ENCODE results near the gene PLXDC2. TPM values are rescaled to one million over a fixed set of nuclear protein-coding genes. Genes with fewer than 3 reads are reported as not detected.
"Not testable (repeated sequence)": the region's sequence is repeated elsewhere in the genome, so short reads cannot be mapped to it uniquely, and the experiment has no call there.

PLXDC2 gene
- total RNA-seq, 1 donor from 2014 or later = 51.3 TPM

DNA sequence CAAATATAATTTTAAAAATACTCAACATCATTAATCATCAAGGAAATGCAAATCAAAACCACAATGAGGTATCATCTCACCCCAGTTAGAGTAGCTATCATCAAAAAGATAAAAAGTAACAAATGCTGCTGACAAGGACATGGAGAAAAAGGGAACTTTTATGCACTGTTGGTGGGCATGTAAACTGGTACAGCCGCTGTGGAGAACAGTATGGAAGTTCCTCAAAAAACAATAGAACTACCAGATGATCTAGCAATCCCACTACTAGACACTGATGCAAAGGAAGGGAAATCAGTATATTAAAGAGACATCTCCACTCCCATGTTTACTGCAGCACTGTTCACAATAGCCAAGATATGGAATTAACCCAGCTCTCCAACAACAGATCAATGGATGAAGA lies 384.5 kb downstream of the PLXDC2 start:
- Histone ChIP-seq H3K4me1 (no peaks in the 10 kb centered on the region), H3K27me3 (no peaks in the 10 kb centered on the region), H3K4me3 (no peak overlapping the region), H3K36me3 (no peaks in the 10 kb centered on the region), H3K9me3 (no peaks in the 10 kb centered on the region), H3K27ac (no peak overlapping the region)
- no peak for TF ChIP-seq POLR2A (IDR thresholded peaks at IDR 0.05)
- TF ChIP-seq, protein P1, sequence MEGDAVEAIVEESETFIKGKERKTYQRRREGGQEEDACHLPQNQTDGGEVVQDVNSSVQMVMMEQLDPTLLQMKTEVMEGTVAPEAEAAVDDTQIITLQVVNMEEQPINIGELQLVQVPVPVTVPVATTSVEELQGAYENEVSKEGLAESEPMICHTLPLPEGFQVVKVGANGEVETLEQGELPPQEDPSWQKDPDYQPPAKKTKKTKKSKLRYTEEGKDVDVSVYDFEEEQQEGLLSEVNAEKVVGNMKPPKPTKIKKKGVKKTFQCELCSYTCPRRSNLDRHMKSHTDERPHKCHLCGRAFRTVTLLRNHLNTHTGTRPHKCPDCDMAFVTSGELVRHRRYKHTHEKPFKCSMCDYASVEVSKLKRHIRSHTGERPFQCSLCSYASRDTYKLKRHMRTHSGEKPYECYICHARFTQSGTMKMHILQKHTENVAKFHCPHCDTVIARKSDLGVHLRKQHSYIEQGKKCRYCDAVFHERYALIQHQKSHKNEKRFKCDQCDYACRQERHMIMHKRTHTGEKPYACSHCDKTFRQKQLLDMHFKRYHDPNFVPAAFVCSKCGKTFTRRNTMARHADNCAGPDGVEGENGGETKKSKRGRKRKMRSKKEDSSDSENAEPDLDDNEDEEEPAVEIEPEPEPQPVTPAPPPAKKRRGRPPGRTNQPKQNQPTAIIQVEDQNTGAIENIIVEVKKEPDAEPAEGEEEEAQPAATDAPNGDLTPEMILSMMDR (IDR thresholded peaks at IDR 0.05) = no peak
- TF ChIP-seq POLR2AphosphoS5 (IDR thresholded peaks at IDR 0.05; ENCODE audit: insufficient read depth in 1 of 2, low read depth in 1 of 2) = no peak
- DNase-seq (ENCODE audit: extremely low spot score in 2 of 2) = no peak
- intact Hi-C loops (cut with DNase I) = no loop called here

DNA sequence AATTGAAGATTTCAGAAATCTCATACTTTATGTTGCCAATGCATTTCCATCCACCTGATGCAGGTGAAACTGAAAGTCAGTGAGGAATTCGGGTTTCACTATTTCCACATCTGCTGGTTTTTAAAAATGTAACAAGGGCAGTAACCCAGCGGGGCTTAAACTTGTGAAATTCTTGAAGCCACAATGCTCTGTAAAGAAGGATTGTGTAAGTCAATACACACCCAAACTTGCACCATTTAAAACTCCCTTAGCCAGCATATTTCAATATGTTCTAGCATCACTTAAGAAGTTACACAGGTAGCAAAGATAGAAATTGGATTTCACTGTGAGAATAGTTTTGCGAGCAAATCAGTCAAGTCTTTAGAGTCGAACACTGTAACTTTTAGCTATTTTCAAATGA lies 386.1 kb downstream of the PLXDC2 start:
- Histone ChIP-seq H3K9me3 (no peaks in the 10 kb centered on the region), H3K36me3 (no peaks in the 10 kb centered on the region), H3K27ac (no peak overlapping the region), H3K4me1 (no peaks in the 10 kb centered on the region), H3K27me3 (no peaks in the 10 kb centered on the region), H3K4me3 (no peak overlapping the region)
- DNase-seq (ENCODE audit: extremely low spot score in 2 of 2) = no peak
- intact Hi-C loops (cut with DNase I) = no loop called here
- TF ChIP-seq POLR2A (IDR thresholded peaks at IDR 0.05) (no peak), POLR2AphosphoS5 (IDR thresholded peaks at IDR 0.05; ENCODE audit: insufficient read depth in 1 of 2, low read depth in 1 of 2) (no peak)

DNA sequence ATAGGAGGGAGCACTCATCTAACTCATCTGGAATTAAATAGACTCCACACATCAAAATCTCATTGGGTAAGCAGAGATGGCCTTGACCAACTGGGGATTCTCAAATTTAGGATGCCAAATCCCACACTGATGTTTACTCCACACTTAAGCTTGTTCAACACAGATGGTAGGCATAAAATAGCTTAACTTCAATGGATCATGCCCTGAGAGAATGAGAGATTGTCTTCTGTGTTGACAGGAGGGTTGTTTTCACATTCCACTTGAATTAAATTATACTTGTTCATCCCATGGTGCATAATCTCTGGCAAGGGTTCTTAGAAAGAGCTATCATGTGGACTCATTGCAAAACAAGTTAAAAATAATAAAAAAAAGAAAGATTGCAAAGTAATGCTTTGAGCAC lies 391.4 kb downstream of the PLXDC2 start:
- TF ChIP-seq POLR2A (IDR thresholded peaks at IDR 0.05) (no peak), POLR2AphosphoS5 (IDR thresholded peaks at IDR 0.05; ENCODE audit: insufficient read depth in 1 of 2, low read depth in 1 of 2) (no peak)
- TF ChIP-seq, protein P1 (IDR thresholded peaks at IDR 0.05) = no peak
- Histone ChIP-seq H3K9me3 (no peaks in the 10 kb centered on the region), H3K4me1 (no peaks in the 10 kb centered on the region), H3K36me3 (no peaks in the 10 kb centered on the region), H3K4me3 (no peak overlapping the region), H3K27ac (no peak overlapping the region), H3K27me3 (no peaks in the 10 kb centered on the region)
- intact Hi-C loops (cut with DNase I) = no loop called here
- no peak for DNase-seq (ENCODE audit: extremely low spot score in 2 of 2)

DNA sequence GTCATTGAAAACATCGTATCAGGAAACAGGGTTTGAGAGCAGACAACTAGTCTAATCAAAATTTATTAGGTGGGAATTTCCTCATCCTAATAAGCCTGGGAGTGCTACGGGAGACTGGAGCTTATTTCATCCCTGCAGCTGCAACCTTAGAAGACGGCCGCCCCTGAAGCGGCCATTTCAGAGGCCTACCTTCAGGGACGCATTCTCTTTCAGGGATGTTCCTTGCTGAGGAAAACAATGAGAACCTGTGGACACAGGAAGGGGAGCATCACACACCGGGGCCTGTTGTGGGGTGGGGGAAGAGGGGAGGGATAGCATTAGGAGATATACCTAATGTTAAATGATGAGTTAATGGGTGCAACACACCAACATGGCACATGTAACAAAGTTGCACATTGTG lies 392.9 kb downstream of the PLXDC2 start:
- H3K9me3 ChIP-seq; intact Hi-C loops (cut with DNase I); H3K27ac ChIP-seq; H3K4me1 ChIP-seq; H3K36me3 ChIP-seq; DNase-seq (ENCODE audit: extremely low spot score in 2 of 2); H3K4me3 ChIP-seq; H3K27me3 ChIP-seq: not testable (repeated sequence)

DNA sequence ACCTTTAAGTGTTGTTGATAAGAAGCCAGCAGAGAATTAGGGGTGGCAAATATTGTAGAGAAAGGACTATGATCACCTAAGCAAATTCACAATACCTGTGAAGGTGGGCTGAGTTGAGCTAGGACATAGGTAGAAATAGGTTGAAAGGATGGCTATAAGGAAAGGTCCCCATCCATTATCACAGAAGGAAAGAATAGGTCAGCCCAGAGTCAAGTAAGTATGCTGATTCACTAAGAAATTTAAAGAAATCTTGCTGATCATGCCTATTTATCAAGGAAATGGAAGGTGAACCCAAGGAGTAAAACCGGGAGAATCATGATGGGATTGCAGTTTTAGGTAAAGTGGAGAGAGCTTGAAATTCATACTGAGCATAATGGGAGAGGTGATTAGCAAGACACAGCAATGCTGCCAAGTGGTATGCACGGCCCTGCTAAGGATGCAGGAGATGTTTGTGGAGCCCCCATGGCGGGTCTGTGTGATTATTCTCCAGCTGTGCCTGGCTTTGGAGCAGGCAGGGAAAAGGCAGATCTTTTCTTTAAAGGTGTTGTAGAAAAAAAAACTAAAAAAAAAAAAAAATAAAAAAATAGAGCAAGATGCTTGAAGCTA lies 399.4 kb downstream of the PLXDC2 start:
- Histone ChIP-seq H3K27me3 (no peaks in the 10 kb centered on the region), H3K27ac (no peak overlapping the region), H3K36me3 (peaks cover 0 to 7% of the 10 kb centered on the region in 2 donors), H3K9me3 (no peaks in the 10 kb centered on the region), H3K4me1 (no peaks in the 10 kb centered on the region), H3K4me3 (no peak overlapping the region)
- intact Hi-C loops (cut with DNase I) = no loop called here
- TF ChIP-seq, protein P1 (IDR thresholded peaks at IDR 0.05) = no peak
- TF ChIP-seq POLR2A (IDR thresholded peaks at IDR 0.05) (no peak), POLR2AphosphoS5 (IDR thresholded peaks at IDR 0.05; ENCODE audit: insufficient read depth in 1 of 2, low read depth in 1 of 2) (no peak)
- no peak for DNase-seq (ENCODE audit: extremely low spot score in 2 of 2)

DNA sequence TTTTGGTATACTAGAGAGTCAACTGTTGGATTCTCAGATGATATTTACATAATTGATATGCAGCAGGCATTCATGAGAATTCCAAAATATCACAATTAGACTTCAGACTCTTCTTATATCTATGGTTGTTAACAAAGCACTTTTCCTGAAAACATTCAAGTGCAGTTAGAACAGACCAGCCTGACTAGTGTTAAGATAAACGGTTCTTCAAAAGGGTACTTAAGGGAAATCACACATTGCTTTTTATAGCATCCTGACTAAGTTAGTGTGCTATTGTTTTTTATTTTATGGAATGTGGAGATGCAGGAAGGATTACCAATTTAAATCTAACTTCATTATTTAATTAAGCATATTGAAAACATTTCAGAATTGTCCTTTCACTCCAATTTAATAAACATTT lies 405.1 kb downstream of the PLXDC2 start:
- Histone ChIP-seq H3K27ac (no peak overlapping the region), H3K36me3 (peaks cover 0 to 7% of the 10 kb centered on the region in 2 donors), H3K27me3 (no peaks in the 10 kb centered on the region), H3K9me3 (no peaks in the 10 kb centered on the region), H3K4me3 (no peak overlapping the region), H3K4me1 (no peaks in the 10 kb centered on the region)
- no peak for DNase-seq (ENCODE audit: extremely low spot score in 2 of 2)
- TF ChIP-seq, protein P1 (IDR thresholded peaks at IDR 0.05) = no peak
- TF ChIP-seq POLR2A (IDR thresholded peaks at IDR 0.05) = no peak
- no peak for TF ChIP-seq POLR2AphosphoS5 (IDR thresholded peaks at IDR 0.05; ENCODE audit: insufficient read depth in 1 of 2, low read depth in 1 of 2)
- intact Hi-C loops (cut with DNase I) = no loop called here

All from vagina (tissue), 2 donors.